HepG2 (cell line): ENCODE data around the gene PRPF18. TPM values are rescaled to one million over a fixed set of nuclear protein-coding genes. Genes with fewer than 3 reads are reported as not detected.

Experiments
- ATAC-seq: fragments of 200-7000 bp; cut with Tn5 transposase; 3 replicates; pipeline ENCODE4 v1.9.1; 2020; ENCODE audit warnings: mild to moderate bottlenecking, moderate library complexity
- BruUV-seq: library from RNA; stranded (reverse); fragments of 400-500 nt; replicated peaks from 2 replicates; lab custom pipeline; 2021; lab: Mats Ljungman, UMichigan
- CTCF ChIA-PET: fragments of 300-600 bp; formaldehyde crosslinking; extraction: SDS; loops from one replicate; lab custom pipeline; 2021; ENCODE audit warnings: low total read pairs, inconsistent platforms, low intra/inter-chr PET ratio; lab: Yijun Ruan, JAX
- POLR2A ChIA-PET: fragments of 350-600 bp; sonication (Branson Sonifier 250); formaldehyde crosslinking; loops from one replicate; lab custom pipeline; 2020; ENCODE audit warnings: antibody characterized with exemption, inconsistent platforms; lab: Yijun Ruan, JAX
- DNase-seq: peaks from one replicate; pipeline ENCODE4 v3.0.0-alpha.2; 2015; ENCODE audit warnings: low spot score
- FAIRE-seq: peaks from 3 replicates; lab custom pipeline; 2011; peaks lifted over from hg19 to GRCh38; lab: Jason Lieb, UNC
- H2AFZ ChIP-seq: one replicate; pipeline ENCODE4 v1.6.1; 2011; ENCODE audit warnings: low read length, inconsistent platforms
- H3K27ac ChIP-seq: fragments of 300-600 bp; 3 replicates; pipeline ENCODE4 v1.8.0; 2011; ENCODE audit warnings: mixed run types, mild to moderate bottlenecking, mixed read lengths, low read length, inconsistent platforms; ENCODE audit not compliant: insufficient read depth; ENCODE audit errors: extremely low read length
- H3K27me3 ChIP-seq, 2 experiments: fragments of 200-600 bp in 1 of 2; 2 replicates in 1 of 2; 3 replicates in 1 of 2; pipeline versions ENCODE4 v1.6.0 to v1.8.0; 2011; ENCODE audit warnings: low read length in 2 of 2, mild to moderate bottlenecking in 2 of 2, moderate library complexity in 2 of 2, inconsistent platforms in 1 of 2; ENCODE audit not compliant: insufficient read depth in 2 of 2, control insufficient read depth in 1 of 2
- H3K36me3 ChIP-seq, 2 experiments: fragments of 200-600 bp in 1 of 2; replicated peaks in 1 of 2; 2 replicates in 1 of 2; 3 replicates in 1 of 2; pipeline versions ENCODE4 v1.5.1 to v1.8.0; 2011; ENCODE audit warnings: low read length in 2 of 2, inconsistent platforms in 1 of 2; ENCODE audit not compliant: insufficient read depth in 2 of 2, control insufficient read depth in 1 of 2
- H3K4me1 ChIP-seq: 2 replicates; pipeline ENCODE4 v1.5.1; 2012; ENCODE audit warnings: low read length, inconsistent platforms; ENCODE audit not compliant: insufficient read depth
- H3K4me2 ChIP-seq: 2 replicates; pipeline ENCODE4 v1.6.0; 2011; ENCODE audit warnings: low read depth, low read length, inconsistent platforms
- H3K4me3 ChIP-seq, 3 experiments: fragments of 200-600 bp in 1 of 3; sonication (generic), shearing (Covaris generic) in 1 of 3; replicated peaks in 1 of 3; 2 replicates each; pipeline ENCODE4 v1.5.1; 2011 to 2016; ENCODE audit warnings: low read length in 3 of 3, inconsistent platforms in 2 of 3, low read depth in 2 of 3, mild to moderate bottlenecking in 2 of 3, control low read depth in 1 of 3, mixed read lengths in 1 of 3; ENCODE audit not compliant: insufficient read depth in 1 of 3
- H3K79me2 ChIP-seq: one replicate; pipeline ENCODE4 v1.6.1; 2011; ENCODE audit warnings: low read length, inconsistent platforms; ENCODE audit not compliant: insufficient read depth
- H3K9ac ChIP-seq: 2 replicates; pipeline ENCODE4 v1.6.0; 2011; ENCODE audit warnings: mild to moderate bottlenecking, low read depth, low read length, inconsistent platforms; ENCODE audit not compliant: insufficient read depth
- H3K9me3 ChIP-seq: 2 replicates; pipeline ENCODE4 v1.5.1; 2012; ENCODE audit warnings: mild to moderate bottlenecking, low read length
- H4K20me1 ChIP-seq: 2 replicates; pipeline ENCODE4 v1.6.0; 2011; ENCODE audit warnings: inconsistent platforms, mild to moderate bottlenecking, low read length, moderate library complexity; ENCODE audit not compliant: insufficient read depth
- ADNP ChIP-seq: sonication (generic); formaldehyde crosslinking; IDR thresholded peaks from 2 replicates; pipeline ENCODE4 v1.4.0; 2020; ENCODE audit warnings: missing genetic modification reagents
- GTF3A ChIP-seq: sonication (generic); formaldehyde crosslinking; conservative IDR thresholded peaks from 2 replicates; pipeline ENCODE4 v1.4.0; 2020; ENCODE audit warnings: mild to moderate bottlenecking, missing genetic modification reagents
- PAF1 ChIP-seq: IDR thresholded peaks from 2 replicates; pipeline ENCODE4 v1.6.1; 2016; ENCODE audit warnings: missing genetic modification reagents, missing compliant biosample characterization
- PTBP1 ChIP-seq: fragments of 200-400 bp; formaldehyde crosslinking; IDR thresholded peaks from 2 replicates; pipeline ENCODE4 v1.6.1; 2018; ENCODE audit warnings: low read length, low read depth; ENCODE audit not compliant: poor library complexity, severe bottlenecking
- ZNF883 ChIP-seq: sonication (generic); formaldehyde crosslinking; IDR thresholded peaks from 2 replicates; pipeline ENCODE4 v1.5.1; 2020; ENCODE audit warnings: mild to moderate bottlenecking, missing genetic modification reagents; ENCODE audit errors: not compliant biosample characterization
- WGBS: methylation state at CpG from one replicate; pipeline ENCODE4 v1.1.6; 2017; ENCODE audit warnings: low lambda C conversion rate; 5-methylcytosine and 5-hydroxymethylcytosine counted together
- in situ Hi-C: cut with HindIII; loops from 2 replicates; pipeline ENCODE4 v1.10.0; 2017; ENCODE audit warnings: low pct_unique_long_range_greater_than_20kb; ENCODE audit not compliant: extremely low pct_ligation_motif_present
- intact Hi-C: fragments of 100-400 bp; cut with micrococcal nuclease; formaldehyde crosslinking; loops from one replicate; pipeline ENCODE4 v1.10.0; 2022; ENCODE audit not compliant: unreplicated experiment
- polyA plus RNA-seq, 8 experiments: library from polyadenylated mRNA; depleted of rRNA in 3 of 8; stranded (reverse) in 7 of 8; unstranded in 1 of 8; fragments of >200 nt; fragmentation: Illumina TruSeq in 4 of 8; extraction: Trizol in 4 of 8; gene quantifications; 2 replicates each; pipeline versions ENCODE4 v1.2.1 to v1.2.3, GENCODE V29; 2011 to 2016; ENCODE audit warnings: low read depth in 4 of 8, missing spikeins in 1 of 8, mixed read lengths in 1 of 8; ENCODE audit not compliant: insufficient read depth in 1 of 8
- total RNA-seq, 5 experiments: library from RNA; depleted of rRNA; stranded (reverse); fragments of >200 nt; fragmentation: Illumina TruSeq; extraction: Trizol; gene quantifications; 2 replicates each; pipeline ENCODE4 v1.2.3, GENCODE V29; 2016; ENCODE audit warnings: low read depth in 1 of 5
- TF ChIP-seq, protein P1 (sequence below): sonication (generic); formaldehyde crosslinking; IDR thresholded peaks from 2 replicates; pipeline ENCODE4 v1.9.0; 2021; ENCODE audit warnings: missing genetic modification reagents, mild to moderate bottlenecking, borderline replicate concordance
- TF ChIP-seq, protein P2 (sequence below): sonication (generic); formaldehyde crosslinking; IDR thresholded peaks from 2 replicates; pipeline ENCODE4 v1.8.1; 2023; ENCODE audit warnings: mild to moderate bottlenecking, missing genetic modification reagents

The PRPF18 gene
- total and polyA plus RNA-seq, 2 of the 13 experiments (the other 11 are each of a cell fraction or from before 2014, with no cell fraction given): 6.1 to 17.2 TPM

DNA sequence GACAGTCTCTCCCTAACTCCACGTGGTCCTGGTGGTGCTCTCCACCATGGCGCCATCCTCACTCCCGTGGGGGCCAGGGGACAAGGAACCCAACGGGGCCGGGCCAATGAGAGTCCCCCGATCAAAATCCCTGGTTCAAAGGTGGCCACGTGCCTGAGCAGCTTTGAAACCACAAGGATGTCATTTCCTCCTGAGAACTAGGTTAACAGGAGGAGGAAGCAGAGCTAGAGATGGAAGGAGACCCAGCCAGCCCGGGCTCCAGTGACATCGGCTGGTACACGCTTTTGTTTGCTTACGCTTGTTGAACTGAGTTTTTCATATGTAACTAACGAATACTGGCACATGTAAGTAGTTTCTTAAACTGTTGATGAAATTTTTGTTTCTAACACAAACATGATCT, 61.7 kb downstream of the PRPF18 start:
- DNase-seq (no peak), FAIRE-seq (no peak), ATAC-seq (no peak)
- H3K79me2 ChIP-seq: no peaks in the 10 kb centered on the region
- no peaks in the 10 kb centered on the region for H3K27me3 ChIP-seq
- TF ChIP-seq ADNP (CRISPR knock-in tag) (no peak), GTF3A (CRISPR knock-in tag) (no peak), PAF1 (CRISPR knock-in tag) (no peak), ZNF883 (CRISPR knock-in tag) (no peak), PTBP1 (no peak)
- TF ChIP-seq, protein P1, sequence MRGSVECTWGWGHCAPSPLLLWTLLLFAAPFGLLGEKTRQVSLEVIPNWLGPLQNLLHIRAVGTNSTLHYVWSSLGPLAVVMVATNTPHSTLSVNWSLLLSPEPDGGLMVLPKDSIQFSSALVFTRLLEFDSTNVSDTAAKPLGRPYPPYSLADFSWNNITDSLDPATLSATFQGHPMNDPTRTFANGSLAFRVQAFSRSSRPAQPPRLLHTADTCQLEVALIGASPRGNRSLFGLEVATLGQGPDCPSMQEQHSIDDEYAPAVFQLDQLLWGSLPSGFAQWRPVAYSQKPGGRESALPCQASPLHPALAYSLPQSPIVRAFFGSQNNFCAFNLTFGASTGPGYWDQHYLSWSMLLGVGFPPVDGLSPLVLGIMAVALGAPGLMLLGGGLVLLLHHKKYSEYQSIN: no peak
- TF ChIP-seq, protein P2, sequence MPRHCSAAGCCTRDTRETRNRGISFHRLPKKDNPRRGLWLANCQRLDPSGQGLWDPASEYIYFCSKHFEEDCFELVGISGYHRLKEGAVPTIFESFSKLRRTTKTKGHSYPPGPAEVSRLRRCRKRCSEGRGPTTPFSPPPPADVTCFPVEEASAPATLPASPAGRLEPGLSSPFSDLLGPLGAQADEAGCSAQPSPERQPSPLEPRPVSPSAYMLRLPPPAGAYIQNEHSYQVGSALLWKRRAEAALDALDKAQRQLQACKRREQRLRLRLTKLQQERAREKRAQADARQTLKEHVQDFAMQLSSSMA (CRISPR knock-in tag): no peak
- H3K4me2 ChIP-seq: no peak overlapping the region
- H3K36me3 ChIP-seq: no peaks in the 10 kb centered on the region; a peak in 1 of 5 replicates
- ChIA-PET CTCF (no interaction called here), POLR2A (no interaction called here)
- no peak overlapping the region for H3K27ac ChIP-seq
- H3K4me3 ChIP-seq: no peak overlapping the region
- H3K4me1 ChIP-seq: no peaks in the 10 kb centered on the region
- no peak overlapping the region for H3K9ac ChIP-seq
- H2AFZ ChIP-seq: no peak overlapping the region
- in situ Hi-C loops (no loop called here), intact Hi-C loops (no loop called here)
- no peaks in the 10 kb centered on the region for H4K20me1 ChIP-seq
- H3K9me3 ChIP-seq: no peaks in the 10 kb centered on the region
- BruUV-seq: no TSS peak
- WGBS: 94% methylated on average over 8 of the region's 12 CpGs
